H1 (cell line): ENCODE results near the gene SLU7. TPM values are rescaled to one million over a fixed set of nuclear protein-coding genes. Genes with fewer than 3 reads are reported as not detected.

Source experiments
- NANOG ChIP-seq: IDR thresholded peaks from 2 replicates; pipeline ENCODE4 v1.6.1; 2011; ENCODE audit warnings: low read length, low read depth, mild to moderate bottlenecking, inconsistent platforms; ENCODE audit not compliant: insufficient read depth, poor library complexity, severe bottlenecking
- TCF12 ChIP-seq: IDR thresholded peaks from 2 replicates; pipeline ENCODE4 v1.6.1; 2011; ENCODE audit warnings: low read depth, mild to moderate bottlenecking, low read length
- polyA plus RNA-seq, 7 experiments: library from polyadenylated mRNA; depleted of rRNA in 3 of 7; stranded (reverse) in 5 of 7; unstranded in 2 of 7; fragments of >200 nt in 5 of 7; fragments of 200-250 nt in 2 of 7; gene quantifications; 1 replicate in 5 of 7; 2 replicates in 1 of 7; 4 replicates in 1 of 7; pipeline versions ENCODE4 v1.2.1 to v1.2.3, GENCODE V29; 2011 to 2013; ENCODE audit warnings: missing spikeins in 2 of 7, mixed read lengths in 2 of 7
- total RNA-seq: library from RNA; stranded (reverse); fragmentation: NEBNext Ultra II Directional; extraction: Animal tissue kit (Norgen Biotek cat#: 25700); gene quantifications from 2 replicates; pipeline ENCODE4 v1.2.1, GENCODE V29; 2021

Gene SLU7
- total and polyA plus RNA-seq, 2 of the 8 experiments (the other 6 are each of a cell fraction or from before 2014, with no cell fraction given): 6.0 to 34.1 TPM

GRCh38 chr5:160397492-160397891 is 21.4 kb downstream of the SLU7 start (continued):
- TF ChIP-seq NANOG (no peak), TCF12 (no peak)
